SK-N-MC (cell line): Measurements from ENCODE around the gene N4BP3.
"Not testable (repeated sequence)": the region's sequence is repeated elsewhere in the genome, so short reads cannot be mapped to it uniquely, and the experiment has no call there.

ENCODE experiments used
- EZH2 ChIP-seq: fragments of 200-600 bp; sonication (generic); IDR thresholded peaks from one replicate; pipeline ENCODE4 v1.6.1; 2017; ENCODE audit warnings: antibody characterized with exemption
- POLR2AphosphoS5 ChIP-seq: IDR thresholded peaks from 2 replicates; pipeline ENCODE4 v1.6.1; 2012; ENCODE audit warnings: mild to moderate bottlenecking, low read depth, low read length, borderline replicate concordance

- TF ChIP-seq POLR2AphosphoS5, EZH2: not testable (repeated sequence)
Measured at GRCh38 chr5:178076965-178077364, 36.4 kb upstream of the N4BP3 start.
